HG02678 (cell line): ENCODE results near the gene C9orf40.

Experiments
- ATAC-seq: cut with Tn5 transposase; IDR thresholded peaks from one replicate; pipeline ENCODE4 v1.9.1; 2021; ENCODE audit warnings: mild to moderate bottlenecking, moderate library complexity; ENCODE audit not compliant: unreplicated experiment

The C9orf40 gene

GRCh38 chr9:74942801-74943200, 9.9 kb downstream of the C9orf40 start:
- ATAC-seq: no peak

DNA sequence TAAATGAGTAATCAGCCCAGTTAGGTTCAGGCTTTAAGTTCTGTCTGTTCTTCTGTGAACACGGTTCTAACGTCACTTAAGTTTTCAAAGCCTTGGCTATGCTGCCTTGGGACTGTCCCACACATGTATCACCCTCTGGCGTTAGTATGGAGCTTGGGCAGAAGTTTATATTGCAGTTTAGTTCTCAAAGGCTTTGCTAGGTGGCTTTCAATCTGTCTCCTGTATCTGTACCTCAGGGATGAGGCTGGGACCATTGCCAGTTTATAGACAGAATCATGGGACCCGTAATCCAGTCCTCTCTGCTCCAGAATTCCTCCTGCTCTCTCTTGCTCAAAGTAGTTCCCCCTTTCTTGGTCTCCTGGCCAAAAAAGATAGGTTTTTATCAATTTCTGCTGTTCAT, 12.1 kb downstream of the C9orf40 start:
- no peak for ATAC-seq

- no peak for ATAC-seq
Measured at GRCh38 chr9:74935008-74935407, 17.7 kb downstream of the C9orf40 start.

- ATAC-seq: no peak
Measured at GRCh38 chr9:74921737-74922136, 31.0 kb downstream of the C9orf40 start.

GRCh38 chr9:74920944-74921626, 31.6 kb downstream of the C9orf40 start:
- no peak for ATAC-seq

DNA sequence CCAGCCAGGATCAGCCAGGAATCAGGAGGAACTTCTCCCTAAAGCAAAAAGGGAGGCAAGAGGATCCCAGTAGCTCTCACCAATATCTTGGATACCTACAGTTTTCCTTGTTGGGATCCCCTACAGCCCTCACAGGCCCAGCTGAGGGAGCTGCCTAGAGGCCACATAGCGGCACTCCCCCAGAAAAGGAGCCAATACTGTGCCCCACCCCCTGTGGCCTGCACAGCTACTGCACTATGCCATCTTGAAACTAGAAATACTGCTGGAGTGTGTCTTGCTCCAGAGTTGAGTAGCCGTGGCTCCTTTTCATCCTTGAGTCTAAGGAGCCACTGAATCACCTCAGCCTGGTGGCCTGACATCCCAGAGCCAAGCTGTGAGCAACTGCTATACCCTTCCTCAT, 42.7 kb downstream of the C9orf40 start:
- no peak for ATAC-seq

DNA sequence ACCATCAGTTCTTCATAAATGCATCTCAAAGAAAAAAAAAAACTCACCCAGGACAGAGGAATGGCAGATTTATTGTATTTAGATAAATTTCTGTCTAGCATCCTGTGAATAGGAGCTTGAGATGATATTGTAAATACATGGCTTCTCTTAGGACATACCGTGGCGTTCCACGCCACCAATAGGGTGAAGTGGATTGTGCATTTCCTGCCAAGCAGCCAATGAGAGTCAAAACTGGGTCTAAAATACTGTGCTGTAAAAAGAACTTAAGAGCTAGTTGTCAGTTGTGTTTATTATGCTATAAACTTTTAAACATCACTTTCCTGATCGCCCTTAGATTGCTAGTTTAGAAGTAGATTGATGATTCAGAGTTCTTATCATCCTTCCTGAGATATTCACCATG, 44.0 kb downstream of the C9orf40 start:
- no peak for ATAC-seq

GRCh38 chr9:74907085-74907484, 45.6 kb downstream of the C9orf40 start:
- no peak for ATAC-seq

- ATAC-seq: no peak
Measured at GRCh38 chr9:74901001-74901400, 51.7 kb downstream of the C9orf40 start.
